ENCODE data around the gene NDUFB8. TPM values are rescaled to one million over a fixed set of nuclear protein-coding genes. Genes with fewer than 3 reads are reported as not detected.

NDUFB8 gene
- total RNA-seq, 2 experiments from 2014 or later = 365 to 384 TPM

DNA sequence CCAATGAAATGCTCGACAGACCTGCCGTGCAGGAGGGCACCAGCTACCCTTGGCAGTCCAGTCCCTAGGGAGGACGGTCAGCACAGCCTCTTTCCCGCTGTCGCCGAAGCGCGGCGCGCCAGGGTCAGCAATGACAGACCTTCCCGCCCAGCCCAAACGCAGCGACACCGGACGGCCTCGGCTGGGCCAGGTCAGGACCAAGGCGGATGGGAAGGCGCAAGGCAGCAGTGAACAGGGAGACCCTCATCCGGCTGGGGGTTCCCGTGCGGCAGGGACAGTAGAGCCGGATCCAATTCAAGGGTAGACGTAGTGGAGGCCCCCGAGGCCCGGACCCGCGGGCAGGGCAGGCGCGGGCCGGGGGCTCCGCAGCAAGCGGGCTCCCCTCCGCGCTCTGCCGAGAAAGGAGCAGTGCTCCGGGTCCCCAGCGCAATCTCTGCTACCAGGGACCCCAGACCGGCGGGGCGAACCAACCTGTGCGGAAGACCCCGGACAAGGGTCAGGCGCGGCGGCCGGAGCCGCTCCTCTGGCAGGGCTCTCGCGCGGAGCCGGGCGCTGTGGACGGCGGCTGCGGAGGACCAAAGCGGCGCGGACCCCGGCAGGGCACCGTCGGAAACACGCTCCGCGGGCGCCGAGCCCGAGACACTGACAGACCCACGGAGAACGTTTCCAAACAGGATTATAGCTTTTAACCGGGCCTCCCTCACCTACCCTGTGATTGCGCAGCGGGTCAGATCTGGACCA lies 10.2 kb downstream of the NDUFB8 start, which contains the start of gene SEC31B:
Gene SEC31B (minus strand): TSS at position 551 of the 741 bp plus-strand sequence. CDS start 2,909 bp downstream, outside the sequence.
- H3K4me3 Mint-ChIP-seq = no peak within 1 kb of the TSS
- H3K27me3 Mint-ChIP-seq = no peaks in the 10 kb centered on the region
- POLR2A ChIA-PET = interaction anchor here (1.0 to 2.6 kb wide), 9 partner anchors 7 to 181 kb away, joined by 3 to 12 read pairs (median 5); partner anchors contain the start of gene NDUFB8
- ATAC-seq (peak; percentile 14), DNase-seq (no peak)
- intact Hi-C loops (cut with micrococcal nuclease) = loop anchor here (5.0 to 10.0 kb wide), 2 partner anchors 37 to 865 kb away; partner anchors contain the start of gene ENTPD7
- H3K4me1 Mint-ChIP-seq (ENCODE audit: low read depth) = peaks cover 19% of the 10 kb centered on the region
- peaks cover 21% of the 10 kb centered on the region for H3K36me3 Mint-ChIP-seq (ENCODE audit: low read depth)
- peak within 1 kb of the TSS; percentile 52 for H3K27ac Mint-ChIP-seq
- TF ChIP-seq, protein P1, sequence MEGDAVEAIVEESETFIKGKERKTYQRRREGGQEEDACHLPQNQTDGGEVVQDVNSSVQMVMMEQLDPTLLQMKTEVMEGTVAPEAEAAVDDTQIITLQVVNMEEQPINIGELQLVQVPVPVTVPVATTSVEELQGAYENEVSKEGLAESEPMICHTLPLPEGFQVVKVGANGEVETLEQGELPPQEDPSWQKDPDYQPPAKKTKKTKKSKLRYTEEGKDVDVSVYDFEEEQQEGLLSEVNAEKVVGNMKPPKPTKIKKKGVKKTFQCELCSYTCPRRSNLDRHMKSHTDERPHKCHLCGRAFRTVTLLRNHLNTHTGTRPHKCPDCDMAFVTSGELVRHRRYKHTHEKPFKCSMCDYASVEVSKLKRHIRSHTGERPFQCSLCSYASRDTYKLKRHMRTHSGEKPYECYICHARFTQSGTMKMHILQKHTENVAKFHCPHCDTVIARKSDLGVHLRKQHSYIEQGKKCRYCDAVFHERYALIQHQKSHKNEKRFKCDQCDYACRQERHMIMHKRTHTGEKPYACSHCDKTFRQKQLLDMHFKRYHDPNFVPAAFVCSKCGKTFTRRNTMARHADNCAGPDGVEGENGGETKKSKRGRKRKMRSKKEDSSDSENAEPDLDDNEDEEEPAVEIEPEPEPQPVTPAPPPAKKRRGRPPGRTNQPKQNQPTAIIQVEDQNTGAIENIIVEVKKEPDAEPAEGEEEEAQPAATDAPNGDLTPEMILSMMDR (IDR thresholded peaks at IDR 0.05) = no peak
- CTCF ChIA-PET = interaction anchor here (0.6 to 8.1 kb wide), 38 partner anchors 9 to 1287 kb away, joined by 3 to 134 read pairs (median 6); partner anchors contain the start of genes HIF1AN, NDUFB8 and SCD
- no peaks in the 10 kb centered on the region for H3K9me3 Mint-ChIP-seq

DNA sequence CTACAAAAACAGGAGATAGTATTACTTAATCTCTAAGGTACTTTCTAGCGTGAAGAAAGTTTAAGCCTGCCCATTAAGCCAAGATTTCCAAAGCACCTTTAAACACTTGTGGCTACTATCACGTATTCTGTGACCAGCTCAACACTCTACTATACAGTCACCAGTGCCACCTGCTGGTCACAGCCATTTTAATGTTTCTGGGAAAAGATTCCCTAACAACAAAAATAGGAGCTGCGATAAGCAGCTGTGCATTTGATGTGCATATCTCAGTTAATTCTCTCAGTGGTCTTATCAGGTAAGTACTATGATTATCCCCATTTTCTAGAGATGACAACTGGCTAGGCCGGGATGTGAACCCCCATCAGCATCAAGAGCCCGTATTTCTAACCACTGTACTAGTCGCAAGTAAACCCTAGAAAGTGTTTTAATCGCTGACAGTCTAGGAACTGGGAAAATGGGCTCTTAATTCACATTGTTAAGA lies 10.9 kb downstream of the NDUFB8 start:
- Mint-ChIP-seq H3K36me3 (ENCODE audit: low read depth) (peaks cover 22% of the 10 kb centered on the region), H3K27me3 (no peaks in the 10 kb centered on the region), H3K4me1 (ENCODE audit: low read depth) (peaks cover 18% of the 10 kb centered on the region), H3K27ac (peak overlapping the region; percentile 52), H3K4me3 (no peak overlapping the region), H3K9me3 (no peaks in the 10 kb centered on the region)
- POLR2A ChIA-PET = interaction anchor here (1.0 to 2.6 kb wide), 10 partner anchors 8 to 180 kb away, joined by 3 to 12 read pairs (median 4); partner anchors contain the start of gene HIF1AN
- ATAC-seq = peak; percentile 86
- intact Hi-C loops (cut with micrococcal nuclease) = loop anchor here (5.0 kb wide), 1 partner anchor 36 kb away; no protein-coding TSS in a partner anchor
- TF ChIP-seq, protein P1 (IDR thresholded peaks at IDR 0.05) = peak; percentile 97
- DNase-seq = peak; percentile 82
- CTCF ChIA-PET = interaction anchor here (0.6 to 8.1 kb wide), 43 partner anchors 9 to 1287 kb away, joined by 3 to 134 read pairs (median 5); partner anchors contain the start of genes HIF1AN, NDUFB8 and SCD

DNA sequence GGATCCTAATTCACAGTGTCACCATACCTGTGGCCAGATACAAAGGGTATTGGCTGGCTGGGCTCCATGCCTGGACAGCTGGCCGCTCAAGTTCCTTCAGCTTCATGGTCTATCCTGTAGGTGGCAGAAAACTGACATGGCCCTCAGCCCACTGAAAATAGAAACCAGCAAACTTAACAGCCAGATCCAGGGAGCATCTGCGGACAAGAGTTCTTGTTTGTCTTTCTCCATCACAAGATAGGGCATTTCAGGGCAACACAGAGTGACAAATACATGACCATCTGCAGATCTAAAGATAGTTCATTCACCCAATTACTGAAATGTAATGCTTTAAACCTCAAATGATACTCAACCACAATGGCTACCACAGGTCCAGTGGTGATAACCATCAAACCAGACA lies 12.8 kb downstream of the NDUFB8 start:
- ATAC-seq (no peak), DNase-seq (no peak)
- intact Hi-C loops (cut with micrococcal nuclease) = loop anchor here (5.0 kb wide), 1 partner anchor 35 kb away; no protein-coding TSS in a partner anchor
- Mint-ChIP-seq H3K27ac (no peak overlapping the region), H3K9me3 (no peaks in the 10 kb centered on the region), H3K4me3 (no peak overlapping the region), H3K36me3 (ENCODE audit: low read depth) (peaks cover 32% of the 10 kb centered on the region), H3K27me3 (no peaks in the 10 kb centered on the region), H3K4me1 (ENCODE audit: low read depth) (peaks cover 28% of the 10 kb centered on the region)
- ChIA-PET CTCF (interaction anchor here (1.6 to 8.1 kb wide), 10 partner anchors 7 to 180 kb away, joined by 3 to 134 read pairs (median 42); partner anchors contain the start of genes HIF1AN, NDUFB8 and SCD), POLR2A (interaction anchor here (0.7 to 2.6 kb wide), 4 partner anchors 12 to 173 kb away, joined by 3 to 12 read pairs (median 4); no protein-coding TSS in a partner anchor)
- TF ChIP-seq, protein P1 (IDR thresholded peaks at IDR 0.05) = no peak

DNA sequence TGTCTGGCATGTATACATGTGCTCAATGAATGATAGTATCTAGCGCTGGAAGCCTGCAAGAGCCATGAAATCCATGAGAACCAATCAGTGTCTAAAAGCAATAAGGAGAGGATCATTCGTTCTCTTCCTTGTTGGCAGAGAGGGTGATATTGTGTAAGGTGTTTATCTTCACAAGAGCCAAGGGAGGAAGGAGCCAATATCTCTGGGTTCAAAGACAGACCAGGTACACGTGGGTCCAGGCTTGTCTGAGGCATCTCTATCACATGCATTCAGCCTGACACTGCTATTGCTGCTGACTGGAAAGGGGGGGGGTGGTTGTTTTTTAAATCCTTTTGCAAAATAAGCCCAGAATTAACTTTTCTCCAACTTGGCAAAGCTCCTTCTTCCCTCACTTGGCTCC lies 14.1 kb downstream of the NDUFB8 start:
- ChIA-PET CTCF (interaction anchor here (1.1 to 8.1 kb wide), 3 partner anchors 32 to 145 kb away, joined by 3 to 134 read pairs (median 6); no protein-coding TSS in a partner anchor), POLR2A (interaction anchor here (1.0 to 1.6 kb wide), 2 partner anchors 8 to 12 kb away, joined by 3 to 5 read pairs; no protein-coding TSS in a partner anchor)
- no peaks in the 10 kb centered on the region for H3K27me3 Mint-ChIP-seq
- H3K36me3 Mint-ChIP-seq (ENCODE audit: low read depth) = peaks cover 34% of the 10 kb centered on the region
- peaks cover 41% of the 10 kb centered on the region for H3K4me1 Mint-ChIP-seq (ENCODE audit: low read depth)
- H3K27ac Mint-ChIP-seq = no peak overlapping the region
- no peak for DNase-seq
- intact Hi-C loops (cut with micrococcal nuclease) = loop anchor here (5.0 kb wide), 1 partner anchor 33 kb away; no protein-coding TSS in a partner anchor
- no peak overlapping the region for H3K4me3 Mint-ChIP-seq
- no peak for ATAC-seq
- no peaks in the 10 kb centered on the region for H3K9me3 Mint-ChIP-seq
- TF ChIP-seq, protein P1 (IDR thresholded peaks at IDR 0.05) = no peak

Data from activated CD8-positive, alpha-beta T cell treated with anti-CD3 and anti-CD28 coated beads for 36 hours (primary cell).